GM23338 (cell line): ENCODE data around the gene HERPUD1. TPM values are rescaled to one million over a fixed set of nuclear protein-coding genes. Genes with fewer than 3 reads are reported as not detected.

Experiments
- ATAC-seq: fragments of 200-7000 bp; cut with Tn5 transposase; 3 replicates; pipeline ENCODE4 v1.9.1; 2020
- DNase-seq: peaks from one replicate; pipeline ENCODE4 v3.0.0-alpha.2; 2015; ENCODE audit warnings: low spot score
- H2AFZ ChIP-seq: fragments of 200-600 bp; sonication (generic); 2 replicates; pipeline ENCODE4 v1.8.0; 2016; ENCODE audit warnings: antibody characterized with exemption, mild to moderate bottlenecking, moderate library complexity
- H3F3A ChIP-seq: fragments of 200-600 bp; sonication (generic); replicated peaks from 2 replicates; pipeline ENCODE4 v1.8.0; 2017; ENCODE audit warnings: antibody characterized with exemption, mixed run types, low read depth
- H3K27ac ChIP-seq: fragments of 200-600 bp; sonication (generic); 2 replicates; pipeline ENCODE4 v1.6.1; 2016; ENCODE audit warnings: low read depth
- H3K27me3 ChIP-seq: fragments of 200-600 bp; sonication (generic); 2 replicates; pipeline ENCODE4 v1.8.0; 2016; ENCODE audit warnings: mild to moderate bottlenecking, mixed run types, moderate library complexity; ENCODE audit not compliant: insufficient read depth
- H3K36me3 ChIP-seq: fragments of 200-600 bp; sonication (generic); 2 replicates; pipeline ENCODE4 v1.8.0; 2016; ENCODE audit warnings: mild to moderate bottlenecking; ENCODE audit not compliant: insufficient read depth
- H3K4me1 ChIP-seq: fragments of 200-600 bp; sonication (generic); 2 replicates; pipeline ENCODE4 v1.8.0; 2016; ENCODE audit warnings: mild to moderate bottlenecking, moderate library complexity; ENCODE audit not compliant: insufficient read depth
- H3K4me2 ChIP-seq: fragments of 200-600 bp; sonication (generic); 2 replicates; pipeline ENCODE4 v1.7.1; 2017; ENCODE audit warnings: mixed run types
- H3K4me3 ChIP-seq: fragments of 200-600 bp; sonication (generic); 2 replicates; pipeline ENCODE4 v1.6.1; 2016; ENCODE audit warnings: mixed run types
- H3K79me2 ChIP-seq: fragments of 200-600 bp; sonication (generic); replicated peaks from 2 replicates; pipeline ENCODE4 v1.8.0; 2017; ENCODE audit warnings: mild to moderate bottlenecking; ENCODE audit not compliant: insufficient read depth
- H3K9me2 ChIP-seq: fragments of 200-600 bp; sonication (generic); 2 replicates; pipeline ENCODE4 v1.8.0; 2017; ENCODE audit not compliant: insufficient read depth
- H4K20me1 ChIP-seq: fragments of 200-600 bp; sonication (generic); replicated peaks from 2 replicates; pipeline ENCODE4 v1.8.0; 2017; ENCODE audit warnings: mild to moderate bottlenecking; ENCODE audit not compliant: insufficient read depth
- H3K27ac Mint-ChIP-seq: 2 replicates; pipeline ENCODE4 v1.8.0; 2020; ENCODE audit warnings: inconsistent platforms, mild to moderate bottlenecking, moderate library complexity, mixed read lengths
- H3K27me3 Mint-ChIP-seq: 3 replicates; pipeline ENCODE4 v1.8.0; 2022; ENCODE audit warnings: low read depth, mild to moderate bottlenecking, moderate library complexity, mixed read lengths, inconsistent platforms; ENCODE audit not compliant: insufficient read depth, poor library complexity
- H3K36me3 Mint-ChIP-seq: 3 replicates; pipeline ENCODE4 v1.8.0; 2021; ENCODE audit warnings: low read depth, mild to moderate bottlenecking, inconsistent platforms, moderate library complexity, mixed read lengths
- H3K4me1 Mint-ChIP-seq: 3 replicates; pipeline ENCODE4 v1.8.0; 2020; ENCODE audit warnings: mild to moderate bottlenecking, inconsistent platforms, mixed read lengths
- H3K4me3 Mint-ChIP-seq: 3 replicates; pipeline ENCODE4 v1.8.0; 2021; ENCODE audit warnings: moderate library complexity, mild to moderate bottlenecking, inconsistent platforms, mixed read lengths
- H3K9me3 Mint-ChIP-seq: 3 replicates; pipeline ENCODE4 v1.8.0; 2020; ENCODE audit warnings: moderate library complexity, mild to moderate bottlenecking, inconsistent platforms, mixed read lengths
- CREB1 ChIP-seq: fragments of 250-450 bp; sonication (Bioruptor Pico); IDR thresholded peaks from 2 replicates; pipeline ENCODE4 v1.5.0; 2020; ENCODE audit warnings: low read depth, mild to moderate bottlenecking, moderate library complexity
- ETS1 ChIP-seq: IDR thresholded peaks from 2 replicates; pipeline ENCODE4 v1.6.1; 2016; ENCODE audit warnings: antibody characterized with exemption
- EZH2 ChIP-seq: fragments of 200-600 bp; sonication (generic); IDR thresholded peaks from one replicate; pipeline ENCODE4 v1.8.0; 2017; ENCODE audit warnings: antibody characterized with exemption, mild to moderate bottlenecking, low read depth; ENCODE audit not compliant: unreplicated experiment
- EZH2phosphoT487 ChIP-seq: fragments of 200-600 bp; sonication (generic); IDR thresholded peaks from one replicate; pipeline ENCODE4 v1.8.1; 2018; ENCODE audit warnings: antibody characterized with exemption; ENCODE audit not compliant: unreplicated experiment
- JUNB ChIP-seq: IDR thresholded peaks from one replicate; pipeline ENCODE4 v1.6.1; 2016; ENCODE audit warnings: antibody characterized with exemption; ENCODE audit not compliant: unreplicated experiment
- NANOG ChIP-seq: IDR thresholded peaks from 2 replicates; pipeline ENCODE4 v1.6.1; 2016; ENCODE audit warnings: antibody characterized with exemption, borderline replicate concordance
- POLR2AphosphoS5 ChIP-seq: IDR thresholded peaks from 2 replicates; pipeline ENCODE4 v1.6.1; 2016; ENCODE audit warnings: antibody characterized with exemption, low read depth
- STAT1 ChIP-seq: IDR thresholded peaks from one replicate; pipeline ENCODE4 v1.6.1; 2016; ENCODE audit warnings: antibody characterized with exemption; ENCODE audit not compliant: unreplicated experiment
- ZNF114 ChIP-seq: fragments of 250-450 bp; sonication (Bioruptor Pico); IDR thresholded peaks from 2 replicates; pipeline ENCODE4 v1.5.0; 2020; ENCODE audit warnings: mild to moderate bottlenecking, moderate library complexity
- ZNF331 ChIP-seq: fragments of 250-450 bp; sonication (Bioruptor Pico); IDR thresholded peaks from 2 replicates; pipeline ENCODE4 v1.5.0; 2020; ENCODE audit warnings: low read depth, mild to moderate bottlenecking, moderate library complexity
- ZNF462 ChIP-seq: fragments of 250-450 bp; sonication (Bioruptor Pico); IDR thresholded peaks from 2 replicates; pipeline ENCODE4 v1.5.0; 2020; ENCODE audit warnings: mild to moderate bottlenecking, moderate library complexity
- polyA plus RNA-seq: library from polyadenylated mRNA; unstranded; fragments of >200 nt; fragmentation: Nextera tagmentation; extraction: Ambion mirVana; gene quantifications from 2 replicates; pipeline ENCODE4 v1.2.1, GENCODE V29; 2016
- total RNA-seq: library from RNA; depleted of rRNA; stranded (reverse); fragments of >200 nt; shearing (Covaris generic); gene quantifications from 2 replicates; pipeline ENCODE4 v1.2.3, GENCODE V29; 2014
- TF ChIP-seq, protein P1 (sequence below): IDR thresholded peaks from one replicate; pipeline ENCODE4 v1.6.1; 2018; ENCODE audit warnings: antibody characterized with exemption; ENCODE audit not compliant: unreplicated experiment
- TF ChIP-seq, protein P2 (sequence below), 2 experiments: fragments of 200-600 bp in 1 of 2; sonication (generic) in 1 of 2; conservative IDR thresholded peaks; 2 replicates each; pipeline versions ENCODE4 v1.5.1 to v1.6.1; 2016 to 2017; ENCODE audit warnings: antibody characterized with exemption in 2 of 2, low read depth in 2 of 2, mild to moderate bottlenecking in 2 of 2, moderate library complexity in 1 of 2

Gene HERPUD1
- total and polyA plus RNA-seq, 2 experiments from 2014 or later, result 41.1 to 44.1 TPM

- Histone ChIP-seq H3K79me2 (peaks cover 47% of the 10 kb centered on the region), H3K4me1 (peaks cover 3% of the 10 kb centered on the region; the same call in 1 of the 2 replicates), H3F3A (no peaks in the 10 kb centered on the region), H2AFZ (no peak overlapping the region), H3K27me3 (no peaks in the 10 kb centered on the region), H3K36me3 (peaks cover 62% of the 10 kb centered on the region), H3K4me2 (no peak overlapping the region), H3K9me2 (no peaks in the 10 kb centered on the region), H4K20me1 (peaks cover 17% of the 10 kb centered on the region; the same call in 1 of the 2 replicates), H3K4me3 (no peak overlapping the region), H3K27ac (no peak overlapping the region)
- Mint-ChIP-seq H3K4me1 (peaks cover 9% of the 10 kb centered on the region; the same call in 2 of the 3 replicates), H3K4me3 (no peak overlapping the region), H3K36me3 (peaks cover 78% of the 10 kb centered on the region), H3K27me3 (peaks cover 3% of the 10 kb centered on the region), H3K9me3 (no peaks in the 10 kb centered on the region), H3K27ac (no peak overlapping the region)
- DNase-seq (no peak), ATAC-seq (no peak)
- TF ChIP-seq EZH2phosphoT487 (no peak), POLR2AphosphoS5 (no peak), ZNF462 (no peak), JUNB (no peak), EZH2 (no peak), ZNF114 (CRISPR knock-in tag) (no peak), ETS1 (no peak), NANOG (no peak), CREB1 (CRISPR knock-in tag) (no peak), STAT1 (no peak), ZNF331 (CRISPR knock-in tag) (no peak)
- TF ChIP-seq, protein P1, sequence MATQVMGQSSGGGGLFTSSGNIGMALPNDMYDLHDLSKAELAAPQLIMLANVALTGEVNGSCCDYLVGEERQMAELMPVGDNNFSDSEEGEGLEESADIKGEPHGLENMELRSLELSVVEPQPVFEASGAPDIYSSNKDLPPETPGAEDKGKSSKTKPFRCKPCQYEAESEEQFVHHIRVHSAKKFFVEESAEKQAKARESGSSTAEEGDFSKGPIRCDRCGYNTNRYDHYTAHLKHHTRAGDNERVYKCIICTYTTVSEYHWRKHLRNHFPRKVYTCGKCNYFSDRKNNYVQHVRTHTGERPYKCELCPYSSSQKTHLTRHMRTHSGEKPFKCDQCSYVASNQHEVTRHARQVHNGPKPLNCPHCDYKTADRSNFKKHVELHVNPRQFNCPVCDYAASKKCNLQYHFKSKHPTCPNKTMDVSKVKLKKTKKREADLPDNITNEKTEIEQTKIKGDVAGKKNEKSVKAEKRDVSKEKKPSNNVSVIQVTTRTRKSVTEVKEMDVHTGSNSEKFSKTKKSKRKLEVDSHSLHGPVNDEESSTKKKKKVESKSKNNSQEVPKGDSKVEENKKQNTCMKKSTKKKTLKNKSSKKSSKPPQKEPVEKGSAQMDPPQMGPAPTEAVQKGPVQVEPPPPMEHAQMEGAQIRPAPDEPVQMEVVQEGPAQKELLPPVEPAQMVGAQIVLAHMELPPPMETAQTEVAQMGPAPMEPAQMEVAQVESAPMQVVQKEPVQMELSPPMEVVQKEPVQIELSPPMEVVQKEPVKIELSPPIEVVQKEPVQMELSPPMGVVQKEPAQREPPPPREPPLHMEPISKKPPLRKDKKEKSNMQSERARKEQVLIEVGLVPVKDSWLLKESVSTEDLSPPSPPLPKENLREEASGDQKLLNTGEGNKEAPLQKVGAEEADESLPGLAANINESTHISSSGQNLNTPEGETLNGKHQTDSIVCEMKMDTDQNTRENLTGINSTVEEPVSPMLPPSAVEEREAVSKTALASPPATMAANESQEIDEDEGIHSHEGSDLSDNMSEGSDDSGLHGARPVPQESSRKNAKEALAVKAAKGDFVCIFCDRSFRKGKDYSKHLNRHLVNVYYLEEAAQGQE, result no peak
- TF ChIP-seq, protein P2, sequence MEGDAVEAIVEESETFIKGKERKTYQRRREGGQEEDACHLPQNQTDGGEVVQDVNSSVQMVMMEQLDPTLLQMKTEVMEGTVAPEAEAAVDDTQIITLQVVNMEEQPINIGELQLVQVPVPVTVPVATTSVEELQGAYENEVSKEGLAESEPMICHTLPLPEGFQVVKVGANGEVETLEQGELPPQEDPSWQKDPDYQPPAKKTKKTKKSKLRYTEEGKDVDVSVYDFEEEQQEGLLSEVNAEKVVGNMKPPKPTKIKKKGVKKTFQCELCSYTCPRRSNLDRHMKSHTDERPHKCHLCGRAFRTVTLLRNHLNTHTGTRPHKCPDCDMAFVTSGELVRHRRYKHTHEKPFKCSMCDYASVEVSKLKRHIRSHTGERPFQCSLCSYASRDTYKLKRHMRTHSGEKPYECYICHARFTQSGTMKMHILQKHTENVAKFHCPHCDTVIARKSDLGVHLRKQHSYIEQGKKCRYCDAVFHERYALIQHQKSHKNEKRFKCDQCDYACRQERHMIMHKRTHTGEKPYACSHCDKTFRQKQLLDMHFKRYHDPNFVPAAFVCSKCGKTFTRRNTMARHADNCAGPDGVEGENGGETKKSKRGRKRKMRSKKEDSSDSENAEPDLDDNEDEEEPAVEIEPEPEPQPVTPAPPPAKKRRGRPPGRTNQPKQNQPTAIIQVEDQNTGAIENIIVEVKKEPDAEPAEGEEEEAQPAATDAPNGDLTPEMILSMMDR (conservative IDR thresholded peaks at IDR 0.05; ENCODE audit: low read depth in 2 of 2), result no peak
Observed at GRCh38 chr16:56936950-56937349, 5.0 kb downstream of the HERPUD1 start.
